HepG2 (cell line): Measurements from ENCODE around the gene PTGIS. TPM values are rescaled to one million over a fixed set of nuclear protein-coding genes. Genes with fewer than 3 reads are reported as not detected.
A peak's percentile ranks its signal among the peaks of the same experiment; 100 is the strongest.

Source experiments
- ARID5B ChIP-seq: IDR thresholded peaks from 2 replicates; pipeline ENCODE4 v1.4.0; 2020; ENCODE audit warnings: mild to moderate bottlenecking, missing genetic modification reagents
- ATF4 ChIP-seq, 2 experiments: fragments of 450-650 bp in 1 of 2; sonication (generic) in 1 of 2; formaldehyde crosslinking; IDR thresholded peaks; 2 replicates each; pipeline versions ENCODE4 v1.5.0 to v1.8.0; 2020 to 2022; ENCODE audit warnings: mild to moderate bottlenecking in 1 of 2, missing genetic modification reagents in 1 of 2
- CCDC6 ChIP-seq: sonication (generic); formaldehyde crosslinking; IDR thresholded peaks from 2 replicates; pipeline ENCODE4 v1.8.1; 2022; ENCODE audit warnings: mild to moderate bottlenecking, missing genetic modification reagents, moderate library complexity
- FOSL2 ChIP-seq: sonication (generic); formaldehyde crosslinking; IDR thresholded peaks from 2 replicates; pipeline ENCODE4 v1.4.0; 2020; ENCODE audit warnings: missing genetic modification reagents
- MTF2 ChIP-seq: sonication (generic); formaldehyde crosslinking; IDR thresholded peaks from 2 replicates; pipeline ENCODE4 v1.5.0; 2020; ENCODE audit warnings: missing genetic modification reagents, borderline replicate concordance
- NCOR1 ChIP-seq: fragments of 200-600 bp; sonication (generic); IDR thresholded peaks from 2 replicates; pipeline ENCODE4 v1.7.0; 2017; ENCODE audit warnings: antibody characterized with exemption, low read length, borderline replicate concordance
- PHF20 ChIP-seq: sonication (generic); formaldehyde crosslinking; IDR thresholded peaks from 2 replicates; pipeline ENCODE4 v1.5.0; 2020; ENCODE audit warnings: mild to moderate bottlenecking, missing genetic modification reagents
- RCOR2 ChIP-seq: IDR thresholded peaks from 2 replicates; pipeline ENCODE4 v1.6.1; 2016; ENCODE audit warnings: missing biosample characterization, missing genetic modification reagents
- REL ChIP-seq: sonication (generic); formaldehyde crosslinking; conservative IDR thresholded peaks from 2 replicates; pipeline ENCODE4 v1.8.0; 2022; ENCODE audit warnings: mild to moderate bottlenecking, missing genetic modification reagents, moderate library complexity
- SIX1 ChIP-seq: sonication (generic); formaldehyde crosslinking; IDR thresholded peaks from 2 replicates; pipeline ENCODE4 v1.4.0; 2020; ENCODE audit warnings: missing genetic modification reagents, borderline replicate concordance
- SNAPC2 ChIP-seq: sonication (generic); formaldehyde crosslinking; IDR thresholded peaks from 2 replicates; pipeline ENCODE4 v1.8.1; 2022; ENCODE audit warnings: mild to moderate bottlenecking, missing genetic modification reagents
- SP2 ChIP-seq: sonication (generic); formaldehyde crosslinking; IDR thresholded peaks from 2 replicates; pipeline ENCODE4 v1.5.1; 2020; ENCODE audit warnings: mild to moderate bottlenecking, missing genetic modification reagents
- ZNF138 ChIP-seq: sonication (generic); formaldehyde crosslinking; IDR thresholded peaks from 2 replicates; pipeline ENCODE4 v1.5.0; 2020; ENCODE audit warnings: mild to moderate bottlenecking, low read depth, missing genetic modification reagents
- ZNF367 ChIP-seq: sonication (generic); formaldehyde crosslinking; IDR thresholded peaks from 2 replicates; pipeline ENCODE4 v1.4.0; 2020; ENCODE audit warnings: missing genetic modification reagents, borderline replicate concordance
- ZNF446 ChIP-seq: sonication (generic); formaldehyde crosslinking; IDR thresholded peaks from 2 replicates; pipeline ENCODE4 v1.5.0; 2020; ENCODE audit warnings: mild to moderate bottlenecking, missing genetic modification reagents
- ZNF605 ChIP-seq: sonication (generic); formaldehyde crosslinking; IDR thresholded peaks from 2 replicates; pipeline ENCODE4 v1.8.0; 2022; ENCODE audit warnings: mild to moderate bottlenecking, missing genetic modification reagents
- ZNF619 ChIP-seq: sonication (generic); formaldehyde crosslinking; IDR thresholded peaks from 2 replicates; pipeline ENCODE4 v1.4.0; 2020; ENCODE audit warnings: mild to moderate bottlenecking, missing genetic modification reagents
- ZNF646 ChIP-seq: sonication (generic); formaldehyde crosslinking; IDR thresholded peaks from 2 replicates; pipeline ENCODE4 v1.9.0; 2021; ENCODE audit warnings: mild to moderate bottlenecking, missing genetic modification reagents
- polyA plus RNA-seq, 8 experiments: library from polyadenylated mRNA; depleted of rRNA in 3 of 8; stranded (reverse) in 7 of 8; unstranded in 1 of 8; fragments of >200 nt; fragmentation: Illumina TruSeq in 4 of 8; extraction: Trizol in 4 of 8; gene quantifications; 2 replicates each; pipeline versions ENCODE4 v1.2.1 to v1.2.3, GENCODE V29; 2011 to 2016; ENCODE audit warnings: low read depth in 4 of 8, missing spikeins in 1 of 8, mixed read lengths in 1 of 8; ENCODE audit not compliant: insufficient read depth in 1 of 8
- total RNA-seq, 5 experiments: library from RNA; depleted of rRNA; stranded (reverse); fragments of >200 nt; fragmentation: Illumina TruSeq; extraction: Trizol; gene quantifications; 2 replicates each; pipeline ENCODE4 v1.2.3, GENCODE V29; 2016; ENCODE audit warnings: low read depth in 1 of 5

The PTGIS gene
- total and polyA plus RNA-seq, 2 of the 13 experiments (the other 11 are each of a cell fraction or from before 2014, with no cell fraction given): not detected

- no peak; the same call in 1 of the 2 replicates for TF ChIP-seq ZNF646 (CRISPR knock-in tag)
- no peak for TF ChIP-seq REL (CRISPR knock-in tag)
- TF ChIP-seq ZNF605 (CRISPR knock-in tag): peak; percentile 95
- peak; percentile 76 for TF ChIP-seq ARID5B (CRISPR knock-in tag)
- peak; percentile 97 for TF ChIP-seq MTF2 (CRISPR knock-in tag)
- no peak for TF ChIP-seq ZNF446 (CRISPR knock-in tag)
- TF ChIP-seq NCOR1: 0 out of 2 replicates have a peak, but pooled peaks have one; percentile 27
- peak; percentile 77; the same call in 1 of the 2 replicates for TF ChIP-seq RCOR2 (CRISPR knock-in tag)
- TF ChIP-seq ZNF619 (CRISPR knock-in tag): peak; percentile 86; the same call in 1 of the 2 replicates
- no peak for TF ChIP-seq ATF4 (CRISPR knock-in tag; IDR thresholded peaks at IDR 0.05)
- peak; percentile 69; the same call in 1 of the 2 replicates for TF ChIP-seq PHF20 (CRISPR knock-in tag)
- peak; percentile 75; the same call in 1 of the 2 replicates for TF ChIP-seq ZNF138 (CRISPR knock-in tag)
- 0 out of 2 replicates have a peak, but pooled peaks have one; percentile 30 for TF ChIP-seq SNAPC2
- no peak for TF ChIP-seq SIX1 (CRISPR knock-in tag)
- TF ChIP-seq CCDC6: peak; percentile 74
- TF ChIP-seq FOSL2 (CRISPR knock-in tag): peak; percentile 79
- peak; percentile 68 for TF ChIP-seq SP2 (CRISPR knock-in tag)
- peak; percentile 94; the same call in 1 of the 2 replicates for TF ChIP-seq ZNF367 (CRISPR knock-in tag)
Measured at GRCh38 chr20:49610691-49611538, 43.0 kb upstream of the PTGIS start (continued).
